Epithelial cell of proximal tubule (primary cell): ENCODE results near the gene ASF1B. TPM values are rescaled to one million over a fixed set of nuclear protein-coding genes. Genes with fewer than 3 reads are reported as not detected.

Experiments
- DNase-seq: peaks from one replicate; pipeline ENCODE4 v3.0.0-alpha.2; 2011; ENCODE audit warnings: low read depth
- H3K4me3 ChIP-seq: 2 replicates; pipeline ENCODE4 v1.5.1; 2011; ENCODE audit warnings: low read depth, mild to moderate bottlenecking, low read length
- CTCF ChIP-seq: conservative IDR thresholded peaks from 2 replicates; pipeline ENCODE4 v1.5.1; 2012; ENCODE audit warnings: low read depth, mild to moderate bottlenecking, low read length
- total RNA-seq: library from RNA; depleted of rRNA; stranded (reverse); fragments of >200 nt; gene quantifications from 2 replicates; pipeline ENCODE4 v1.2.3, GENCODE V29; 2015

ASF1B gene
- total RNA-seq, 1 donor from 2014 or later: 74.0 TPM

GRCh38 chr19:14175351-14175792 is 39.0 kb upstream of the ASF1B start:
- DNase-seq: no peak
- TF ChIP-seq CTCF: no peak
- no peak overlapping the region for H3K4me3 ChIP-seq

- no peak for DNase-seq
- no peak overlapping the region for H3K4me3 ChIP-seq
- TF ChIP-seq CTCF: no peak
Observed at GRCh38 chr19:14174883-14175282, 38.5 kb upstream of the ASF1B start.

GRCh38 chr19:14168993-14169392 is 32.6 kb upstream of the ASF1B start:
- DNase-seq: no peak
- no peak for TF ChIP-seq CTCF
- H3K4me3 ChIP-seq: no peak overlapping the region

- no peak for TF ChIP-seq CTCF
- no peak overlapping the region for H3K4me3 ChIP-seq
- no peak for DNase-seq
Observed at GRCh38 chr19:14168259-14168972, 32.0 kb upstream of the ASF1B start.

GRCh38 chr19:14167576-14168138 is 31.3 kb upstream of the ASF1B start:
- no peak overlapping the region for H3K4me3 ChIP-seq
- no peak for DNase-seq
- no peak for TF ChIP-seq CTCF

- no peak for TF ChIP-seq CTCF
- H3K4me3 ChIP-seq: no peak overlapping the region
- DNase-seq: no peak
Observed at GRCh38 chr19:14166999-14167575, 30.7 kb upstream of the ASF1B start.
